EL (cell line): Measurements from ENCODE around the gene SUPT6H.
"Not testable (repeated sequence)": the region's sequence is repeated elsewhere in the genome, so short reads cannot be mapped to it uniquely, and the experiment has no call there.

Source experiments
- DNase-seq: peaks from one replicate; pipeline ENCODE4 v3.0.0-alpha.2; 2016

The SUPT6H gene

GRCh38 chr17:28655160-28655559, 6.8 kb upstream of the SUPT6H start:
- no peak for DNase-seq

- peak; percentile 64 for DNase-seq
Observed at GRCh38 chr17:28657756-28658155, 4.2 kb upstream of the SUPT6H start.

DNA sequence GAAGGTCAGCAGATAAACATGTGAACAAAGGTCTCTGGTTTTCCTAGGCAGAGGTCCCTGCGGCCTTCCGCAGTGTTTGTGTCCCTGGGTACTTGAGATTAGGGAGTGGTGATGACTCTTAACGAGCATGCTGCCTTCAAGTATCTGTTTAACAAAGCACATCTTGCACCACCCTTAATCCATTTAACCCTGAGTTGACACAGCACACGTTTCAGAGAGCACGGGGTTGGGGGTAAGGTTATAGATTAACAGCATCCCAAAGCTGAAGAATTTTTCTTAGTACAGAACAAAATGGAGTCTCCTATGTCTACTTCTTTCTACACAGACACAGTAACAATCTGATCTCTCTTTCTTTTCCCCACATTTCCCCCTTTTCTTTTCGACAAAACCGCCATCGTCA, 3.7 kb upstream of the SUPT6H start:
- DNase-seq, result not testable (repeated sequence)

DNA sequence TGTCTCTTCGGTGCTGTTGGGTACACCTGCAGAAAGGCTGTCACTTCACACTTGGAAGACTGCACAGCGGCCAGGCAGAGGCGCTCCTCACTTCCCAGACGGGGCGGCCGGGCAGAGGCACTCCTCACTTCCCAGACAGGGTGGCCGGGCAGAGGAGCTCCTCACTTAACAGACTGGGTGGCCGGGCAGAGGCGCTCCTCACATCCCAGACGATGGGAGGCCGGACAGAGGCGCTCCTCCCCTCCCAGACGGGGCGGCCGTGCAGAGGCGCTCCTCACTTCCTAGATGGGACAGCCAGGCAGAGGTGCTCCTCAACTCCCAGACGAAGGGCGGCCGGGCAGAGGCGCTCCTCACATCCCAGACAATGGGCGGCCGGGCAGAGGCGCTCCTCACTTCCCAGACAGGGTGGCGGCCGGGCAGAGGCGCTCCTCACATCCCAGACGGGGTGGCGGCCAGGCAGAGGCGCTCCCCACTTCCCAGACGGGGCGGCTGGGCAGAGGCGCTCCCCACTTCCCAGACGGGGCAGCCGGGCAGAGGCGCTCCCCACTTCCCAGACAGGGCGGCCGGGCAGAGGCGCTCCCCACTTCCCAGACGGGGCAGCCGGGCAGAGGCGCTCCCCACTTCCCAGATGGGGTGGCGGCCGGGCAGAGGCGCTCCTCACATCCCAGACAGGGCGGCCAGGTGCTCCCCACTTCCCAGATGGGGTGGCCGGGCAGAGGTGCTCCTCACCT, 3.1 kb upstream of the SUPT6H start:
- DNase-seq, result not testable (repeated sequence)

GRCh38 chr17:28659497-28659881, 2.5 kb upstream of the SUPT6H start:
- DNase-seq, result not testable (repeated sequence)

DNA sequence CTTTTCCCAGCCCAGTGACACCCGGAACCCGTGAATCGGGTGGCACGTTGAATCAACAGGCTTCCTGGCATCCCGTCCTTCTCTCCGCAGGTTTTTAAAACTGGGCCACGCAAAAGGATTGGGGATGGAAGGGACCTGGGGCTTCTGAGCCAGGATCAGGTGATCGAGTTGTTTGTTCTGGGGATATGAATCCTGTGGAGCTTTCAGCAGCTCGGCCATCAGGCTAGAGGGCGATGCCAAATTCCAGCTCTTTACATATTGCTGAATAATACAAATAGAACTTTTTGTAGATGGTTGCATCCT, 473 bp downstream of the SUPT6H start:
- DNase-seq, result no peak

DNA sequence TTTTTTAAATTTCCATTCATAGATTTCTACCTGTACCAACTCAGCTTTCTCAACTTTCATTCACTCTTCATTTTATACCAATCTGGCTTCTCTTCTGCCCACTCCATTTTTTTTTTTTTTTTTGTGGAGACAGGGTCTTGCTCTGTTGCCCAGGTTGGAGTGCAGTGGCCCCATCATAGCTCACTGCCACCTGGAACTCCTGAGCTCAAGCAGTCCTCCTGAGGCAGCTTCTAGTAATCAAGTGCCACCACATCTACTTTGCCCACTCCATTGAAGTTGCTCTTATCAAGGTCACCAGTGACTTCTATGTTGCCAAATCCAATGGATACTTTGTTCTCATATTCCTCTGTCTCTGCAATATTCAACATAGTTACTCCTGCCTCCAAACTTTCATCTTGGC, 1.7 kb downstream of the SUPT6H start:
- DNase-seq, result no peak

GRCh38 chr17:28665994-28666393, 4.0 kb downstream of the SUPT6H start:
- DNase-seq, result no peak

- no peak for DNase-seq
Observed at GRCh38 chr17:28667870-28668269, 5.9 kb downstream of the SUPT6H start.

GRCh38 chr17:28669918-28670317, 7.9 kb downstream of the SUPT6H start:
- DNase-seq, result no peak

GRCh38 chr17:28675490-28675889, 13.5 kb downstream of the SUPT6H start:
- DNase-seq, result no peak

- no peak for DNase-seq
Observed at GRCh38 chr17:28675980-28676379, 14.0 kb downstream of the SUPT6H start.

GRCh38 chr17:28682655-28683054, 20.6 kb downstream of the SUPT6H start:
- no peak for DNase-seq

- peak; percentile 29 for DNase-seq
Observed at GRCh38 chr17:28684963-28685362, 23.0 kb downstream of the SUPT6H start.

GRCh38 chr17:28685366-28685765, 23.4 kb downstream of the SUPT6H start:
- no peak for DNase-seq

DNA sequence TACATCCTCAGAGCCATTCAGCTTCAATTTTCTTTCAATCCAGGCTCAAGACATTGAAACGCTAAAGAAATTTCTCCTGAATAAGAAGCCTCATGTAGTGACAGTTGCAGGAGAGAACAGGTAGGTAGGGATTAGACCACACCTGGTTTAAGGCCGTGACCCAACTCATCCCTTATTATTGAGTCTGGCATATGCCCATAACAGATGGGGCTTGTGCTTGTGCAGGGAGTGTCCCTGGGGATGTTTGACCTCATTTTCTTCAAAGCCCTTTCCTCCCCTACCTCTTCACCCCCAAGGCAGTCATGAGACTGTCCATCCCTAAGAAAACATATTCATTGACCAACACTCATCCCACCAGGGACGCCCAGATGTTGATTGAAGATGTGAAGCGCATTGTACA, 24.3 kb downstream of the SUPT6H start:
- DNase-seq, result no peak

- DNase-seq, result no peak
Observed at GRCh38 chr17:28688481-28688880, 26.5 kb downstream of the SUPT6H start.

GRCh38 chr17:28689011-28689410, 27.0 kb downstream of the SUPT6H start:
- DNase-seq, result no peak

GRCh38 chr17:28693869-28694268, 31.9 kb downstream of the SUPT6H start:
- DNase-seq, result no peak

DNA sequence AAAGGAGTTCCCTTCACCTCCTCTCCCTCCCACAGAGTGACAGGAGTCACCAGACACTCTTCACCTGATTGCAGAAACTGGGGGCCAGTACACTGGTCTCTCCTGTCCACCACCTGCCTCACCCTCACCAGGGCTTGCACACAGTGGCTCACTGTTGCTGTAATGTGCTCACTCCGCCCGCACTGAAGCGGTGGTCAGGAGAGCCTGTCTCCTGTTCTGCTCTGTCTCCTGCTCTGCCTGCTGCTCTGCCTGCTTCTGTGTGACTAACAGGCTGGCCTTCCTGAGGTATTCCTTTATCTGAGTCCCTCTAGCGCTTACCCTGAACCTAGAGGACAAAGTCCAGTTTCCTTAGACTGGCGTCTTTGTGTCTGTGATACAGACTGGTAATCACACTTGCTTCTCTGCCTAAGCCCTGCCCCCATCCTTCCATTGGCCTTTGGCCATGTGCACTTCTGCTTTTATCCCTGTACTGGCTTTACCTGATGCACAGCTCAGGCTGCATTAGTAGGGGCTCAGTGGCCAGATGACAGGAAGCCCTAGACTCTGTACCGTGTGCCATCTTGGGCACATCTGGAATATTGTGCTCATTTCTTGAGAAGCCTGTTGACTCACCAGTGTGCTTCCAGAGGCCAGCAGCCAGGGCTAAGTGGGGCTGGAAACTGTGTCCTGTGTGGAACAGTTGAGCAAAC, 36.4 kb downstream of the SUPT6H start:
- DNase-seq, result no peak

DNA sequence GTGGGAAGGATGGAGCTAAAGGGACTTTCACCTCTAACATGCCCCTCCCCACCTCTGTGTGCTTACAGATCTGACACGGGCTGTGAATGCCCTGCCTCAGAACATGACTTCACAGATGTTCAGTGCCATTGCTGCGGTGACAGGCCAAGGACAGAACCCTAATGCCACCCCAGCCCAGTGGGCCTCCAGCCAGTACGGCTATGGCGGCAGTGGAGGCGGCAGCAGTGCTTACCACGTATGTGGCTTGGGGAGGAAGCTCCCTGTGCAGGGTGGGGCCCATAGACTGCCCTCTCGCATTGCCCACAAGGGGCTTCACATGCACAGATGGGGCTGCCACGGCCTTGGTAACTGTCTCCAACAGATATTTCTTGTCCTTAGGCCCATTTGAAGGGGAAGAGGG, 38.3 kb downstream of the SUPT6H start:
- no peak for DNase-seq

GRCh38 chr17:28700830-28701492, 39.0 kb downstream of the SUPT6H start:
- no peak for DNase-seq

DNA sequence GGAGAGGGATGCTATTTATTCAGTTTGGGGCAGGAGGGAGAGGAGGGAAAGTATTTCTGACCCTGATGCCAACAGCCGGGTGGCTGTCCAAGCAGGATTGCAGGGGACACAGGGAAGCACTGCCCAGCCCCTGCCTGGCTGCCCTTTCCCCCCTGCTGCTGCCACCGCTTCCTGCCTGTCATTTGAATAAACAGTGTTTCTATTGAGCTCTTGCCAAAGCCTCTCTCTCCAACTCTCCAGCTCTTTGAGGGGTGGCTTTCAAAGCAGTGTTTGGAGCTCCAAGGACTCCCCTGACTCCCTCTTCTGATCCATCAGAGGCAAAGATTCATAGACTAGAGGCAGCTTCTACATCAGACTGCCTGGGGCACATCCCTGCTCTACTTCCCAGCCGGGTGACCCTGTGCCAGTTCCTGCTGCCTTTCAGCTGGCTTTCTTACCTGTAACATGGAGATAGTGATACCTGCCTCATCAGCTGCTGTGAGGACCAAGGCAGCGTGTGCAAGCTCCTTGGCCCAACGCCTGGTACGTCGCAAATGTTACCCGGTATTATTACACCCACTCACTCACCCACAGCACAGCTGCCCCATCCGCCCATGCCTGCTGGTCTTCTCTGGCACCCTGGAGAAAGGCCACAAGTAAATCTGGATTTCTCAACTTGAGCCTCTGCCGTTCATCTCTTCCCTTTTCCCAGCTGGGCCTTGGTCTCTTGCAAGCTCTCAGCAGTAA, 40.2 kb downstream of the SUPT6H start:
- no peak for DNase-seq

GRCh38 chr17:28702752-28703150, 40.7 kb downstream of the SUPT6H start:
- no peak for DNase-seq
